ENCODE results near the gene NAA50. TPM values are rescaled to one million over a fixed set of nuclear protein-coding genes. Genes with fewer than 3 reads are reported as not detected.
A peak's percentile ranks its signal among the peaks of the same experiment; 100 is the strongest.

The NAA50 gene
- total and polyA plus RNA-seq, 2 of the 13 experiments (the other 11 are each of a cell fraction or from before 2014, with no cell fraction given), result 30.2 to 233 TPM

GRCh38 chr3:113685956-113686721 lies 59.9 kb downstream of the NAA50 start (continued):
- TF ChIP-seq EHMT2 (IDR thresholded peaks at IDR 0.05; ENCODE audit: borderline replicate concordance, low read depth, low read length) (peak; percentile 60; the same call in 1 of the 2 replicates), ZNF468 (CRISPR knock-in tag; IDR thresholded peaks at IDR 0.05) (no peak), ZBTB40 (IDR thresholded peaks at IDR 0.05) (no peak), ZBTB40 (CRISPR knock-in tag; IDR thresholded peaks at IDR 0.05) (no peak), RAD21 (CRISPR knock-in tag; IDR thresholded peaks at IDR 0.05) (peak; percentile 48), ZNF558 (CRISPR knock-in tag; IDR thresholded peaks at IDR 0.05; ENCODE audit: borderline replicate concordance) (no peak), ZNF891 (CRISPR knock-in tag; IDR thresholded peaks at IDR 0.05) (no peak), ZNF790 (CRISPR knock-in tag; IDR thresholded peaks at IDR 0.05; ENCODE audit: borderline replicate concordance) (no peak), UBTF (CRISPR knock-in tag; IDR thresholded peaks at IDR 0.05) (no peak), ZNF784 (CRISPR knock-in tag; IDR thresholded peaks at IDR 0.05; ENCODE audit: borderline replicate concordance) (no peak), CHCHD3 (CRISPR knock-in tag; IDR thresholded peaks at IDR 0.05) (no peak)
- TF ChIP-seq, protein P1, sequence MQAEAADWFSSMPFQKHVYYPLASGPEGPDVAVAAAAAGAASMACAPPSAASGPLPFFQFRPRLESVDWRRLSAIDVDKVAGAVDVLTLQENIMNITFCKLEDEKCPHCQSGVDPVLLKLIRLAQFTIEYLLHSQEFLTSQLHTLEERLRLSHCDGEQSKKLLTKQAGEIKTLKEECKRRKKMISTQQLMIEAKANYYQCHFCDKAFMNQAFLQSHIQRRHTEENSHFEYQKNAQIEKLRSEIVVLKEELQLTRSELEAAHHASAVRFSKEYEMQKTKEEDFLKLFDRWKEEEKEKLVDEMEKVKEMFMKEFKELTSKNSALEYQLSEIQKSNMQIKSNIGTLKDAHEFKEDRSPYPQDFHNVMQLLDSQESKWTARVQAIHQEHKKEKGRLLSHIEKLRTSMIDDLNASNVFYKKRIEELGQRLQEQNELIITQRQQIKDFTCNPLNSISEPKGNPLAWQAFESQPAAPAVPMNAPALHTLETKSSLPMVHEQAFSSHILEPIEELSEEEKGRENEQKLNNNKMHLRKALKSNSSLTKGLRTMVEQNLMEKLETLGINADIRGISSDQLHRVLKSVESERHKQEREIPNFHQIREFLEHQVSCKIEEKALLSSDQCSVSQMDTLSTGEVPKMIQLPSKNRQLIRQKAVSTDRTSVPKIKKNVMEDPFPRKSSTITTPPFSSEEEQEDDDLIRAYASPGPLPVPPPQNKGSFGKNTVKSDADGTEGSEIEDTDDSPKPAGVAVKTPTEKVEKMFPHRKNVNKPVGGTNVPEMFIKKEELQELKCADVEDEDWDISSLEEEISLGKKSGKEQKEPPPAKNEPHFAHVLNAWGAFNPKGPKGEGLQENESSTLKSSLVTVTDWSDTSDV (CRISPR knock-in tag; IDR thresholded peaks at IDR 0.05), result no peak

Data from HepG2 (cell line).